HG03342 (cell line): ENCODE data around the gene SPEF2.

ENCODE experiments used
- ATAC-seq: cut with Tn5 transposase; IDR thresholded peaks from one replicate; pipeline ENCODE4 v1.9.1; 2021; ENCODE audit warnings: mild to moderate bottlenecking, moderate library complexity; ENCODE audit not compliant: unreplicated experiment

SPEF2 gene

GRCh38 chr5:35776757-35777156 lies 159.1 kb downstream of the SPEF2 start:
- no peak for ATAC-seq

DNA sequence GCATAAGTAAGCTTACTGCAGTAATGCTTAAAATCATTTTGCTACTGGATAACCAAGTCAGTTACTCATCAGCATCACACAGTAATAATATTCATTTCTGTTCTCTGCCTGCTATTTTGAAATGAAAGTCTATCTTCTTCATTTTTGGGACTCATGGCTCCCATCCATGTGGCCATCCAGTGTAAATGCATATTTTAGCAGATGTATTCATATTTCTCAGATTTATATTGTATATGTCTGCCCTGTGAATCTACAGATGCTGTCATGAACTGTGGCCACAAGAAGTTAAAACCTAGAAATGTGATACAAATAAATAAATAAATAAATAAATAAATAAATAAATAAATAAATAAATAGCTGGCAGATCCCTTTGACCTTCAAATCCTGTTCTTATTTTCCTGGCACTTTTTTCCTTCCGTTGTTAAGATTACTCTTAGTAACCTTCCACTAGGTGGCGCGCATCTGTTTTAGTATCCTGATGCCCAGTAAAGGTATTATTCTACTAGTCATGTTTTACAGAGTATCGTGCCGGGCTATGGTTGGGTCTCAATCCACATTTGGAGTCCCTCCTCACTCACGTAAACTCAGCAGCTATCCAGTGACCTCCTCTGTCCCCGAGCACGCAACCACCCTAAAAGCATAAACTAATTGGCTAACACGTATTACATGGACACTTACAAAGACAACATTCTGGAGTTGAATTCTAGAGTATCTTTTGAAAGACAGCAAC lies 159.9 kb downstream of the SPEF2 start:
- ATAC-seq: peak; percentile 68

GRCh38 chr5:35778259-35778769 lies 160.7 kb downstream of the SPEF2 start:
- ATAC-seq: no peak

DNA sequence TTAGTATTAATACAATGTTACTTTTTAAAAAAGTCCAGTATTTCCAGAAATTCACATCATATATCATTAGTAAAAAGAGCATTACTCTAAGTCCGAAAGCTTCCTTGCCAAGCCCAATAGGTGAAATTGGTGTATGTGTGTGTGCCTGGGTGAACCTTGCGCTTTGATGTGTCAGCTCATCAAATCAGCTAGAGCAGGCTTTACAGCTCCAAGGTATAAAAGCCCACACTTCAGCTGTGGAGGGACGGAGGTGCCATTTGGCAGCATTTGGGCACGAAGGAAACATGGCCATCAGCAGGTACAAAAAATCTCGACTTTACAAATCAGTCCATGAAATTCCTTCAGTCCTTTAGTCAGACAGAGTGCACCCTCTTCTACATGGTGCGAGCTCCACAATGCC lies 162.6 kb downstream of the SPEF2 start:
- ATAC-seq: no peak

DNA sequence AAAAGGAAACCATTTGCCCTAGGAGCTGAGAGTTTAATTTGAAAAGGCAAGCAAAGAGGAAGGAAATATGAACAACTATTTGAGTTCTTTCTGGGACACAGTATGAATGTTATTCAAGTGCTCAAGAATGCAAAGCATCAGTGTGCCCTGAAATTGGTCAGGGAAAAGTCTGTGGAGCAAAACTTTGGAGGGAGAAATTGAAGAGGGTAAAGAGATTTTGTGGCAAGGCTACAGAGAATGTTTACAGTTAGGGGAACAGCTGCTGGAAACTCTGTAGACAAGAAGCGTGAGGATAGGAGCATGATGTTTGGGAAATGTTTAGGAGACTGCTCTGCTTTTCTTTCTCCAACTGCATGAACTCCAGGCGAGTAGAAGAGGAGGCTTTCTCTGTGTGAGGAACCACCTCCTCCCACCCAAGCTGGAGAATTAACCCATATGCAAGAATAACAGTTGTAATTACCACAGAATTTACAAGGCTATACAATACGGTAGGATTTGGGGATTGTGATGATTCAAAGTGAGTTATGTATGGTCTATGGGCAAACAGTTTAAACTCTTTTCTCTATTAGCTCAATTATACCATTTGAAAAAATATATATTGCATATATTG lies 163.6 kb downstream of the SPEF2 start:
- ATAC-seq: no peak

DNA sequence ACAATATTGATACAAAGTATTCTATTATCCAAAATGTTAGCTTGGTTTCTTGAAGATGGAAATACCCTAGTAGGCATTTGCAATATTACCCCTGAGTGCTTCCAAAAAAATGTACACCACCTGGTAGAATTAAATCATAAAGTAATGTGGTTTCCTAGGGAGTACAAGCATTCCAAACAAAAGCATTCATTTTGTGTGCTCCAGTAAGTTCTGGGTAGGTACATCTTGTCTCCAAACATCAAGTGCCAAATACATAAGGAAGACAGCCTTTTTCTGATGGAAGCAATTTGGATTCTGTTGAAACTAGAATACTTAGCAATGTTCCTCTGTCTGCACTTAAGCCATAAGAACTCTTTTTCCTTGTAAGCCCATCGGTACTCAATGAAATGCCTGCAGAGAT lies 165.9 kb downstream of the SPEF2 start:
- ATAC-seq: no peak

DNA sequence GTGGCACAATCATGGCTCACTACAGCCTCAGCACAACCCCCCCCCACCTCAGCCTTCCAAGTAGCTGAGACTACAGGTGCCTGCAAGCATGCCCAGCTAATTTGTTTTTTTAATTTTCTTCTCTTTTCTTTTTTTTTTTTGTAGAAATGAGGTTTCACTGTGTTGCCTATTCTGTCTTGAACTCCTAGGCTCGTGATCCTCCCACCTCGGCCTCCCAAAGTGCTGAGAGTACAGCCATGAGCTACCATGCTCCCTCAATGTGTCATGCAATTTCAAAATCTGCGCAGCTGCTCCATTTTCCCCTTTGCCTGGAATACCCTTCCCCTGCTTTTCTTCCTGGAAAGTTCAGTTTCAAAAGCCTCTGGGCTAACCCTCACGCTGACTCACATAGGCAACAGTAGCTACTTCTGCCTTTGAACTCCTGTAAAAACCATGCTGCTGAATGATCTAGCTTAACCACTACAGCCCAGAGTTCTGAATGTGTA lies 168.0 kb downstream of the SPEF2 start:
- no peak for ATAC-seq

GRCh38 chr5:35788724-35789123 lies 171.1 kb downstream of the SPEF2 start:
- ATAC-seq: no peak

DNA sequence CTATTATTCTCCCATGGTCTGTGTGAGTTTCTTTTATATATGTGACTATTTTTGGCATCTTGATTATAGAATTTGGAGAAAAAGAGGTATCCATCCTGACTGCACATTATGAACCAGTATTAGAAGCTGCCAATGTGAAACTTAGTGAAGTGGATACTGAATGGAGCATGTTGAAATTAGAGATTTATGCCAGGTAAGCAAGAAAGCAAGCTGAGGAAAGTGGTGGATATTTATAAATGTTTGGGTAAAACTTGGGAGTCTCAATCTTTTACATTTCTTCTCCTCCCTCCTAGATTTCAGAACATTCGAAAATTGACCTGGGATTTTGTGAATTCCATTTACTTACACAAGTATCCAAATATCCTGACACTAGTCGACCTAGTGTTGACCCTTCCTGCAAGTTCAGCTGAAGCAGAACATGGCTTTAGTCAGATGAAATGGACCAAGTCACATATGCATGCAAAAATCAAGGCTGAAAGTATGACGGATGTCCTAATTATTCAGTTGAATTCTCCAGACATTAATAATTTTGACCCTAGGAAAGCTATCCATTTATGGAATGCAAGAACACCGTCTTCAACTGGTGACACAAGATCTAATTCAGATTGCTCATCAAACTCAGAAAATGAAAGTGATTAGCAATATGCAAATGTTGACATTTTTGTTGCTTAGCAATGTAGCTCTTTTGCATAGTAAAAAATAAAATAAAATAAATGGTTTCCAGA lies 172.2 kb downstream of the SPEF2 start:
- ATAC-seq: no peak

- no peak for ATAC-seq
Observed at GRCh38 chr5:35790457-35790822, 172.8 kb downstream of the SPEF2 start.

DNA sequence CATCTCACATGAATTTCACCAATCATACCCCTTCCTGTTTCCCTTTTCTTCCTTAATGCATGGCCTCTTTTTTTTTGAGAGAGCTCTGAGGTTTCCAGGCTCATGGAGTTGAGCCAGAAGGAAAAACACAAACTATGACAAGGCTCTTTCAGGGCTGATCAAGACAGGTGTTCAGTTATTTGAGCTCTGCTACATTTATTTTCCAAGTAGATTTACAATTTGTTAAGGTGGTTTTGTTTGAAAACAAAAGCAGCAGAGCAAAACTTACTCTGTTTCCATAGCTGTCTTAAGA lies 176.6 kb downstream of the SPEF2 start:
- no peak for ATAC-seq

DNA sequence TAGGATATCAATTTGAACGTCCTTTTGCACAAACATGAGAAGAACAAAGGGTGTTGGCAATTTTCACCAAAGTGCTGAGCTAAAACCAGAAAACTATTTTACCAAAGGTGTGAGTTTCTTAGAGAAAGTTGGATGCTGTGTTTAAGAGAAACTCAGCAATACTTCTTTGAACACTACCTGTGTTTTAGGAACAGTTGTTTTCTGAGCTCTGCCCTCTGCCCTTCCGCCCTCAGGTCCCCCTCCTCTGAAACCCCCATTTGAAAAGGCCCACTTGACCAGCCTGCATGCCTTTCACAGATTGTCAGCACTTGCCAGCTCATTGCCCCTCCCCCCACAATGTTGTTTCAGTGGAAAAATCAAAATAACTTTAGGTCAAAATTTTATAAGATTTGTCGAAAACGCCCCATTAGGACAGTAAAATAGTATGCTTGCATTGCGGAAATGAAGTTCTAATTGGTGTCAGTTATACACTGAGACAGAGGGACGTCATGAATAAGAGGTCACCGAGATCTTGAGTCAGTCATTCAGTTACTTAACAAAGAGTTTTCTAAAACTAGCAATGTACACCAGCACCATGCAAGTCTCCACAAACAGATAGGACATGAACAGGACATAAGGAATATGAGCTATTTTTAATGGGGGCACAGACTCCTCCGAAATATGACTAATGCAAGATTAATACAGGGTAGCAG lies 177.2 kb downstream of the SPEF2 start:
- ATAC-seq: no peak

DNA sequence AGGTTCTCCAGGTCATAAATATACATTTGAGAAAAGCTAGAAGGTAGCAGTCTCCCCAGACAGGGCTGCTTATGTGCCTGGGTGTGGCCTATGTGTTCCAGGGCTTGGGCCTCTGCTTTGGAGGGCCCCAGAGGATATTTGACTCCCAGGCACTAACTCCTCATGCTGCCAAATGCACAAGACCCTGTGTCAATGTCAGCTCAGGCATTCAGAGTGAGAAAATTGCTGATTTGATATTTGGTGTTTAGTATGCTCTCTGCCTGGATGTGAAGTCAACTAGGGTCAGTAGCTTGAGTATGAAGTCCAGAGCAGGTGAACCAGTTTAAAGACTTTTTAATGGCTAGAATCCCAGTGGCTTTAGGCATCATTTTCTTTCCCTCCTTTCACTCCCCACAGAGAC lies 181.5 kb downstream of the SPEF2 start:
- ATAC-seq: no peak

- no peak for ATAC-seq
Observed at GRCh38 chr5:35799753-35800152, 182.1 kb downstream of the SPEF2 start.

- ATAC-seq: no peak
Observed at GRCh38 chr5:35803191-35803651, 185.6 kb downstream of the SPEF2 start.

- ATAC-seq: no peak
Observed at GRCh38 chr5:35804201-35804653, 186.6 kb downstream of the SPEF2 start.

DNA sequence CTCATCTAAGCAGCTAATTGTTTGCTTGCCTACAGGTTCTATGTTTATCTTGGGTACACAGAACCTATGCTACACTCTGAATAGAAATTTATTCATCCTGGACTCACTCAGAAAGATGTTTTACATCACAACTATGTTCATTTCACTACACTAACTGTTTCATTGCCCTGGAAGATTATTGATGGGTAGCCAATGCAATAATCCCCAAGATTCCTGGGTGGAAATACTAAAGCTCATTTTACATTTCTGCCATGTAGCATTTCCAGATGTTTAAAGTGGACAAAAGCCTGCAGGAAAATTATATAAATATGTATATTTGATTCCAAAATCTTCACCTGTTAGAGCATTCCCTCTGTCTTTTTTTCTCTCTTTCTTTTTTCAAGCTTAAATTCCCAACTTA lies 187.2 kb downstream of the SPEF2 start:
- ATAC-seq: no peak

DNA sequence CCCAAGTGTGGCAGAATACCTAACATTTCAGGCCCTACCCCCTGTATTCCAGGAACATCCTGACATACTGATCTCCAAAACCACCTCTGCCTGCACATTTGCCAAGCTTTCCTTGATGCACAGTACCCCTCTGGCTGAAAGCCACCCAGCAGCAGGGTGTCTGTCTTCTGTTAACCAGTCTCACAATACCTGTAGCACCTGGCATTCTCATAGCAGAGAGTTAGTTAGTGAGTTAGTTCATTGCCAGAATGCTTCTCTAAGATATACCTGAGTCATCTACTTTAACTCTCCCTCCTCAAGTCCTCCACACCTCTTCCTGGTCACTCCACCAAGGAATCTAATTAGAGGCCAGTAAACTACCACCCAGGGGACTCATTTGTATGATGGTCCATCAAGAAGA lies 192.9 kb downstream of the SPEF2 start:
- no peak for ATAC-seq

DNA sequence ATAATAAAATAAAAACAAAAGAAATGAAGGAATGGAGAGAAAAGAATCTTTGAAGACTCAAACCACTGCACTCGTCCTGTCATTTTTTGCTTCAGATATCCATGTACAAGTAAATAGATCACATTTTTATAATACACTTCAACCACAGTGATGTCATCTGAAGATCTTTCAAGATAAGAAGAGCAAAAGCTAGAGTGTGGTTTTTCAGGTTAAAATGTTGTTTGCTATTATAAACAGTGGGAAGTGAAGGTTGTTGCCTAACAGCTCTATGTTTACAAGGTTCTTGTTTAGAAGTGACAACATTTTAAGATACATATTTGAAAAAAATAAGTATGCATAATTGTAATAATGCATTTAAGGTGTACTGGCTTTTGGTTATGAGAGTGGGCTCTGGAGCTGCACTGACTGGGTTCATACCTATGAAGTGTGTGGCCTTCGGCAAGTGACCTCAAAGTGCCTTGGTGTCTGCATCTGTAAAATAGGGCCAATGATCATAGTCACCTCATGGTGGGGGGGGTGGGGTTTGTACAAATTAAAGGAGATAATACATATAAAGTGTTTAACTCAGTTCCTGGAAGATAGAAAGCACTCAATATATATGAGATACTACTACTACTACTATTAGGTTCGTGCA lies 193.6 kb downstream of the SPEF2 start:
- ATAC-seq: no peak

DNA sequence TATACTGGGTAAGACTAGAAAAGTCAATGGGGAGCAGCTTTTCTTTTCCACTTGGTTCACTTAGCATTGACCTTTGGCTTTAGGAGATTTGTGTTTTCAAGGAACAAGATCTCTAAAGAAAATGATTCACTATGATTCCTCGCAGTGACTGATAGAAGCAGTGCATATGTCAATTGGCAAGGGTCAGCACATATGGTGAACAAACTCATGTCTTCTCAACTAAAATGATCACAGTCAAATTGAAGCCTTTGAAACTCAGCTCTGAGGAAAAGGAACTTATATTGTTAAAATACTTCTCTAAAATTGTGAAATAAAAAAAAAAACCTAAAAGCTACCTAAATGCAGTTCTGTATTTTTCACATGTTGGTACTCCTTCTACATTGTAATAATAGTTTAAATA lies 195.9 kb downstream of the SPEF2 start:
- no peak for ATAC-seq
